ENCODE results near the gene PLPP6. TPM values are rescaled to one million over a fixed set of nuclear protein-coding genes. Genes with fewer than 3 reads are reported as not detected.

The PLPP6 gene
- total and polyA plus RNA-seq, 2 of the 8 experiments (the other 6 are each of a cell fraction or from before 2014, with no cell fraction given), result 11.8 to 13.3 TPM

DNA sequence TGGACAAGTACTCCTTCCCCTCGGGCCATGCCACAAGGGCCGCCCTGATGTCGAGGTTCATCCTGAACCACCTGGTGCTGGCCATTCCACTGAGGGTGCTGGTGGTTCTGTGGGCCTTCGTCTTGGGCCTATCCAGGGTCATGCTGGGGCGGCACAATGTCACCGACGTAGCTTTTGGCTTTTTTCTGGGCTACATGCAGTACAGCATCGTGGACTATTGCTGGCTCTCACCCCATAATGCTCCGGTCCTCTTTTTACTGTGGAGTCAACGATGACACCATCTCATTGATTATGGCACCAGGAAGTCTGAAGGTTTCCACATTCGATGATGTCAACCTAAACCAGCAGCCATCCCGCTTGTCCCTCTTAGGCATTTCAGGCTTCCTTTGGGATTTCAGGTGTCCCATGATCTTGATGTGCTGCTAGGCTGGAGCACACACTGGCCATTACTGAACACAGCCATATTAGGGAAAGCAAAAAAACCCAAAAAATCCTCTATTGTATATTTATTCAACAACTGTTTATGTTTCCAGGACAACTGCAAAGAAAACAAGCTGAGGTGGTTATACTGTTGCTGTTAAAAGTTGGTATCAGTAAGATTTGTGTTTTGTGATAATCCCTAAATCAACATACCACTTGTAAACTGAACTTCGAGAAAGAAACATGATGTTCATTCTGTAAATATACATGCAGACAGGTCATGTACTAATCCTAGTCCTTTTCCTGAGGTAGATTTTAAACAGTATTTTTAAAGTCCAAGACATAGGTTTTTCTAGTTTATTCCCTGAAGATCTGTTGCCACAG is 1.1 kb downstream of the PLPP6 start:
- no peak overlapping the region for H2BK120ac ChIP-seq (replicated peaks; ENCODE audit: low read depth, low read length)
- no peaks in the 10 kb centered on the region for H3K9me3 ChIP-seq (ENCODE audit: insufficient read depth in 2 of 2, low read depth in 1 of 2, low read length in 1 of 2)
- peak overlapping the region in 3 of 4 experiments; percentile 40 to 78 (median 68); a peak in 5 of 7 replicates for H3K9ac ChIP-seq (replicated peaks in 1 of 4; ENCODE audit: extremely low read depth in 1 of 4, low read depth in 3 of 4, low read length in 3 of 4)
- no peak overlapping the region for H4K5ac ChIP-seq (ENCODE audit: insufficient read length, low read depth, low read length)
- FAIRE-seq (no peak), DNase-seq (ENCODE audit: low read depth in 1 of 2, low spot score in 2 of 2) (no peak)
- 64% methylated on average over 13 of the region's 13 CpGs; no CpG with 5 or more reads in 1 of the 2 experiments for WGBS, 2 experiments (ENCODE audit: extremely low coverage in 1 of 2, insufficient coverage in 1 of 2, insufficient read length in 1 of 2, insufficient replicate concordance in 2 of 2, low coverage in 1 of 2, low lambda C conversion rate in 2 of 2, missing lambda C conversion rate in 1 of 2)
- H3K4me2 ChIP-seq (ENCODE audit: insufficient read depth in 1 of 2, low read depth in 2 of 2, low read length in 2 of 2), result peak overlapping the region; percentile 94 to 95
- H3K36me3 ChIP-seq (ENCODE audit: control insufficient read depth in 2 of 4, insufficient read depth in 4 of 4, low read length in 3 of 4), result no peaks in the 10 kb centered on the region
- no peak overlapping the region for H3K23ac ChIP-seq (ENCODE audit: insufficient read length)
- no peak overlapping the region; the same call in 1 of the 2 replicates for H2BK15ac ChIP-seq (ENCODE audit: low read length)
- no peak overlapping the region for H3K14ac ChIP-seq (ENCODE audit: insufficient read length)
- H3K56ac ChIP-seq (replicated peaks; ENCODE audit: insufficient read length, low read depth, low read length), result no peak overlapping the region
- 0 out of 2 replicates have a peak overlapping the region, but pooled peaks have one; percentile 18 for H2BK12ac ChIP-seq (ENCODE audit: low read depth, low read length)
- peaks cover 3 to 9% of the 10 kb centered on the region in 2 experiments; a peak in 2 of 4 replicates for H3K79me2 ChIP-seq (ENCODE audit: control insufficient read depth in 1 of 2, insufficient read depth in 2 of 2, low read length in 2 of 2)
- peak overlapping the region; percentile 46 to 84 (median 82) for H3K4me3 ChIP-seq (ENCODE audit: extremely low read depth in 1 of 4, insufficient read depth in 2 of 4, low read depth in 3 of 4, low read length in 4 of 4)
- POLR2A ChIA-PET (ENCODE audit: partially characterized antibody), result interaction anchor here (0.9 to 3.3 kb wide), 5 partner anchors 9 to 78 kb away, joined by 3 to 12 read pairs (median 7); partner anchors contain the start of genes AK3 and CDC37L1
- no peak overlapping the region for H3K27ac ChIP-seq (ENCODE audit: low read depth, low read length)
- CTCF ChIA-PET (ENCODE audit: partially characterized antibody), result interaction anchor here (0.6 to 2.0 kb wide), 8 partner anchors 18 to 301 kb away, joined by 3 to 7 read pairs (median 3); no protein-coding TSS in a partner anchor
- H3K4me1 ChIP-seq (replicated peaks in 1 of 4; ENCODE audit: control insufficient read depth in 3 of 4, insufficient read depth in 4 of 4, low read length in 3 of 4), result peaks cover 4 to 23% (median 9%) of the 10 kb centered on the region in 4 experiments
- H2BK5ac ChIP-seq (ENCODE audit: low read depth, low read length), result peak overlapping the region; percentile 88; the same call in 1 of the 2 replicates
- no peak overlapping the region for H2AK5ac ChIP-seq (ENCODE audit: low read depth, low read length)
- H4K8ac ChIP-seq (ENCODE audit: extremely low read depth, insufficient read depth, low read length), result peak overlapping the region; percentile 43; the same call in 1 of the 2 replicates
- H3K27me3 ChIP-seq (replicated peaks in 1 of 4; ENCODE audit: control insufficient read depth in 3 of 4, extremely low read depth in 1 of 4, insufficient read depth in 3 of 4, low read length in 3 of 4), result no peaks in the 10 kb centered on the region
- H4K20me1 ChIP-seq (replicated peaks in 1 of 2; ENCODE audit: control insufficient read depth in 1 of 2, insufficient read depth in 2 of 2, low read length in 2 of 2), result no peaks in the 10 kb centered on the region
- H3K79me1 ChIP-seq (ENCODE audit: low read depth, low read length), result peaks cover 6% of the 10 kb centered on the region; the same call in 1 of the 2 replicates
- no peak overlapping the region for H2BK20ac ChIP-seq (ENCODE audit: low read length)
- H2AFZ ChIP-seq (ENCODE audit: low read length), result no peak overlapping the region
- no peak overlapping the region for H4K91ac ChIP-seq (replicated peaks; ENCODE audit: insufficient read length, low read length)
- peaks cover 16% of the 10 kb centered on the region for H3K23me2 ChIP-seq (ENCODE audit: low read depth, low read length)
- no peak overlapping the region for H3K4ac ChIP-seq (replicated peaks; ENCODE audit: insufficient read length, low read depth, low read length)
- H3K18ac ChIP-seq (ENCODE audit: extremely low read depth, low read length), result no peak overlapping the region
- TF ChIP-seq BACH1 (IDR thresholded peaks at IDR 0.05; ENCODE audit: low read length) (no peak), GABPA (IDR thresholded peaks at IDR 0.05; ENCODE audit: borderline replicate concordance, insufficient read depth, low read length) (no peak), SP1 (IDR thresholded peaks at IDR 0.05; ENCODE audit: low read depth, low read length) (no peak), CREB1 (IDR thresholded peaks at IDR 0.05) (no peak)

Measured in H1 (cell line).